NK-92 (cell line): ENCODE data around the gene DPP8.

Source experiments
- DNase-seq: peaks from one replicate; lab custom pipeline; 2025; ENCODE audit not compliant: unreplicated experiment; lab: John Stamatoyannopoulos, UW

Gene DPP8

GRCh38 chr15:65426216-65426853 is 91.2 kb downstream of the DPP8 start:
- no peak for DNase-seq

GRCh38 chr15:65424683-65425082 is 92.8 kb downstream of the DPP8 start:
- DNase-seq, result no peak

- DNase-seq, result no peak
Measured at GRCh38 chr15:65423976-65424679, 93.4 kb downstream of the DPP8 start.

- no peak for DNase-seq
Measured at GRCh38 chr15:65423150-65423975, 94.1 kb downstream of the DPP8 start.

GRCh38 chr15:65421360-65422215 is 95.9 kb downstream of the DPP8 start:
- no peak for DNase-seq

- DNase-seq, result no peak
Measured at GRCh38 chr15:65420975-65421359, 96.5 kb downstream of the DPP8 start.

- DNase-seq, result no peak
Measured at GRCh38 chr15:65418596-65418995, 98.9 kb downstream of the DPP8 start.

- DNase-seq, result no peak
Measured at GRCh38 chr15:65416845-65417416, 100.6 kb downstream of the DPP8 start.

- DNase-seq, result no peak
Measured at GRCh38 chr15:65414841-65415621, 102.5 kb downstream of the DPP8 start.

- no peak for DNase-seq
Measured at GRCh38 chr15:65413760-65414144, 103.7 kb downstream of the DPP8 start.

- no peak for DNase-seq
Measured at GRCh38 chr15:65413051-65413759, 104.3 kb downstream of the DPP8 start.

GRCh38 chr15:65412556-65412955 is 104.9 kb downstream of the DPP8 start:
- DNase-seq, result no peak

- DNase-seq, result no peak
Measured at GRCh38 chr15:65411465-65412071, 105.9 kb downstream of the DPP8 start.

- DNase-seq, result no peak
Measured at GRCh38 chr15:65410972-65411371, 106.5 kb downstream of the DPP8 start.

GRCh38 chr15:65410036-65410435 is 107.5 kb downstream of the DPP8 start:
- DNase-seq, result no peak

GRCh38 chr15:65409036-65409631 is 108.4 kb downstream of the DPP8 start:
- DNase-seq, result no peak

GRCh38 chr15:65408324-65409035 is 109.0 kb downstream of the DPP8 start:
- no peak for DNase-seq
